H1 (cell line): ENCODE results near the gene IZUMO4. TPM values are rescaled to one million over a fixed set of nuclear protein-coding genes. Genes with fewer than 3 reads are reported as not detected.

Experiments
- CHD1 ChIP-seq: IDR thresholded peaks from 2 replicates; pipeline ENCODE4 v1.6.1; 2012; ENCODE audit warnings: low read depth, low read length, improper control_type of control experiment
- EGR1 ChIP-seq: IDR thresholded peaks from 2 replicates; pipeline ENCODE4 v1.6.1; 2011; ENCODE audit warnings: low read depth, low read length, borderline replicate concordance
- FOSL1 ChIP-seq: IDR thresholded peaks from 2 replicates; pipeline ENCODE4 v1.6.1; 2011; ENCODE audit warnings: mild to moderate bottlenecking, low read depth, low read length, moderate library complexity; ENCODE audit not compliant: insufficient read depth
- JUND ChIP-seq: IDR thresholded peaks from 2 replicates; pipeline ENCODE4 v1.6.1; 2011; ENCODE audit warnings: mild to moderate bottlenecking, improper control_type of control experiment, low read length
- KDM4A ChIP-seq: IDR thresholded peaks from one replicate; pipeline ENCODE4 v1.7.1; 2012; ENCODE audit warnings: low read depth, mild to moderate bottlenecking, moderate library complexity, low read length, inconsistent platforms; ENCODE audit not compliant: severe bottlenecking
- polyA plus RNA-seq, 7 experiments: library from polyadenylated mRNA; depleted of rRNA in 3 of 7; stranded (reverse) in 5 of 7; unstranded in 2 of 7; fragments of >200 nt in 5 of 7; fragments of 200-250 nt in 2 of 7; gene quantifications; 1 replicate in 5 of 7; 2 replicates in 1 of 7; 4 replicates in 1 of 7; pipeline versions ENCODE4 v1.2.1 to v1.2.3, GENCODE V29; 2011 to 2013; ENCODE audit warnings: missing spikeins in 2 of 7, mixed read lengths in 2 of 7
- total RNA-seq: library from RNA; stranded (reverse); fragmentation: NEBNext Ultra II Directional; extraction: Animal tissue kit (Norgen Biotek cat#: 25700); gene quantifications from 2 replicates; pipeline ENCODE4 v1.2.1, GENCODE V29; 2021
- TF ChIP-seq, protein P1 (sequence below): IDR thresholded peaks from 2 replicates; pipeline ENCODE4 v1.6.1; 2011; ENCODE audit warnings: low read depth, mild to moderate bottlenecking, low read length; ENCODE audit not compliant: insufficient read depth
- TF ChIP-seq, protein P2 (sequence below): IDR thresholded peaks from 2 replicates; pipeline ENCODE4 v1.6.1; 2012; ENCODE audit warnings: low read length, inconsistent platforms
- TF ChIP-seq, protein P3 (sequence below): IDR thresholded peaks from 2 replicates; pipeline ENCODE4 v1.6.1; 2012; ENCODE audit warnings: inconsistent platforms

Gene IZUMO4
- total and polyA plus RNA-seq, 2 of the 8 experiments (the other 6 are each of a cell fraction or from before 2014, with no cell fraction given), result 1.8 to 1.9 TPM

DNA sequence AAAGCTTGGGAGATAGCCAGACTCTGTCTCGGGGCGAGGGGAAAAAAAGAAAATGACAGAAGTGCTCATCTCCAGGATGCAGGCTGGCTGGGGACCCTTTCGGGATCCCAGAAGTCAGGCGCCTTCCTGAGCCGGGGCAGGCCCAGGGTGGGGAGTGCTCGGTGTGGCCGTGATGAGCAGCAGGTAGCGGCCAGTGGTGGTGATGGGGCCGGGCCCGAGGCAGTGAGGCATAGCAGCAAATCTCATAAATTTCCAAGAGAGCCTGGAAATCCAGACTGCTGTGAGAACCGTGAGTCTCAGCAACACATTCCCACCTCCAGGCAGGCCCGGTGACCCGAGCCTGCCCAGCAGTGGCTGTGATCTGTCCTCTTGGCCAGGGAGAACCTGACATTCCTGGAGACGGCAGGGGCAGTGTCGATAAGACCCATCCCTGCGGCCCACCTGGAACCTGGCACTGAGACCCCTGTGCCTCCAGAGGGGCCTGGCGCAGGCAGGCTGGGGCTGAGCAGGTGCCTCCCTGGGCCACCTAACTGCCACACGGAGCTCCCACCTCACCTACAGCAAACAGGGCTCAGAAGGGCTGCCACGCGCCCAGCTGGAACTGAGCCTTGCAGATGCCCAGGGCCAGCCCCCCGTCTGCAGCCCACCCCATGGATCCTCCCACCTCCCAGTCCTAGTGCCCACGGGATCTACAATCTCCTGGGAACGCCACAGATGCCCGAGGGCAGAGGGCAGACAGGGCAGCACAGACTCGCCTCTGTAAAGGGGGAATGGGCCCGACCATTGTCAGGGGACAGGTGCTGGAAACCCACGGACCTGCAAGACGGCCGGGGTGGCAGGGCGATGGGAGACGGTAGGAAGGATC lies 23.4 kb downstream of the IZUMO4 start (continued):
- no peak for TF ChIP-seq FOSL1
- TF ChIP-seq, protein P1, sequence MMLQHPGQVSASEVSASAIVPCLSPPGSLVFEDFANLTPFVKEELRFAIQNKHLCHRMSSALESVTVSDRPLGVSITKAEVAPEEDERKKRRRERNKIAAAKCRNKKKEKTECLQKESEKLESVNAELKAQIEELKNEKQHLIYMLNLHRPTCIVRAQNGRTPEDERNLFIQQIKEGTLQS, result no peak
- TF ChIP-seq CHD1, result no peak
- TF ChIP-seq, protein P2, sequence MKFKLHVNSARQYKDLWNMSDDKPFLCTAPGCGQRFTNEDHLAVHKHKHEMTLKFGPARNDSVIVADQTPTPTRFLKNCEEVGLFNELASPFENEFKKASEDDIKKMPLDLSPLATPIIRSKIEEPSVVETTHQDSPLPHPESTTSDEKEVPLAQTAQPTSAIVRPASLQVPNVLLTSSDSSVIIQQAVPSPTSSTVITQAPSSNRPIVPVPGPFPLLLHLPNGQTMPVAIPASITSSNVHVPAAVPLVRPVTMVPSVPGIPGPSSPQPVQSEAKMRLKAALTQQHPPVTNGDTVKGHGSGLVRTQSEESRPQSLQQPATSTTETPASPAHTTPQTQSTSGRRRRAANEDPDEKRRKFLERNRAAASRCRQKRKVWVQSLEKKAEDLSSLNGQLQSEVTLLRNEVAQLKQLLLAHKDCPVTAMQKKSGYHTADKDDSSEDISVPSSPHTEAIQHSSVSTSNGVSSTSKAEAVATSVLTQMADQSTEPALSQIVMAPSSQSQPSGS, result no peak
- TF ChIP-seq, protein P3, sequence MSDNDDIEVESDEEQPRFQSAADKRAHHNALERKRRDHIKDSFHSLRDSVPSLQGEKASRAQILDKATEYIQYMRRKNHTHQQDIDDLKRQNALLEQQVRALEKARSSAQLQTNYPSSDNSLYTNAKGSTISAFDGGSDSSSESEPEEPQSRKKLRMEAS, result no peak
- no peak for TF ChIP-seq EGR1
- TF ChIP-seq JUND, result no peak
- no peak for TF ChIP-seq KDM4A
